AG10803 (cell line): Measurements from ENCODE around the gene MAP2K6.

Experiments
- DNase-seq: peaks from one replicate; pipeline ENCODE4 v3.0.0; 2010; ENCODE audit warnings: low read depth
- H3K4me3 ChIP-seq: 2 replicates; pipeline ENCODE4 v1.5.1; 2011; ENCODE audit warnings: mild to moderate bottlenecking, low read length, control low read depth
- CTCF ChIP-seq: conservative IDR thresholded peaks from 2 replicates; pipeline ENCODE4 v1.5.1; 2011; ENCODE audit warnings: mild to moderate bottlenecking, low read length, control low read depth, inconsistent platforms

Gene MAP2K6

GRCh38 chr17:69454051-69454450 is 39.6 kb downstream of the MAP2K6 start:
- H3K4me3 ChIP-seq, result no peak overlapping the region
- no peak for TF ChIP-seq CTCF
- no peak for DNase-seq

GRCh38 chr17:69455040-69455439 is 40.5 kb downstream of the MAP2K6 start:
- no peak overlapping the region for H3K4me3 ChIP-seq
- no peak for TF ChIP-seq CTCF
- DNase-seq, result no peak

GRCh38 chr17:69457603-69458002 is 43.1 kb downstream of the MAP2K6 start:
- no peak overlapping the region for H3K4me3 ChIP-seq
- TF ChIP-seq CTCF, result no peak
- no peak for DNase-seq

- no peak overlapping the region for H3K4me3 ChIP-seq
- no peak for DNase-seq
- TF ChIP-seq CTCF, result no peak
Measured at GRCh38 chr17:69460963-69461922, 46.7 kb downstream of the MAP2K6 start.

- no peak overlapping the region for H3K4me3 ChIP-seq
- no peak for DNase-seq
- TF ChIP-seq CTCF, result peak; percentile 11
Measured at GRCh38 chr17:69461951-69462369, 47.5 kb downstream of the MAP2K6 start.

GRCh38 chr17:69462882-69463281 is 48.4 kb downstream of the MAP2K6 start:
- TF ChIP-seq CTCF, result no peak
- DNase-seq, result no peak
- no peak overlapping the region for H3K4me3 ChIP-seq

GRCh38 chr17:69466451-69466850 is 52.0 kb downstream of the MAP2K6 start:
- TF ChIP-seq CTCF, result no peak
- DNase-seq, result no peak
- H3K4me3 ChIP-seq, result no peak overlapping the region
